Renal cortical epithelial cell (primary cell): ENCODE data around the gene KIAA1958. TPM values are rescaled to one million over a fixed set of nuclear protein-coding genes. Genes with fewer than 3 reads are reported as not detected.
A peak's percentile ranks its signal among the peaks of the same experiment; 100 is the strongest.
"Not testable (repeated sequence)": the region's sequence is repeated elsewhere in the genome, so short reads cannot be mapped to it uniquely, and the experiment has no call there.

ENCODE experiments used
- DNase-seq: peaks from one replicate; pipeline ENCODE4 v3.0.0-alpha.2; 2011; ENCODE audit warnings: low read depth
- total RNA-seq: library from RNA; depleted of rRNA; stranded (reverse); fragments of >200 nt; gene quantifications from 2 replicates; pipeline ENCODE4 v1.2.3, GENCODE V29; 2014

Gene KIAA1958
- total RNA-seq, 1 donor from 2014 or later = 21.8 TPM

DNA sequence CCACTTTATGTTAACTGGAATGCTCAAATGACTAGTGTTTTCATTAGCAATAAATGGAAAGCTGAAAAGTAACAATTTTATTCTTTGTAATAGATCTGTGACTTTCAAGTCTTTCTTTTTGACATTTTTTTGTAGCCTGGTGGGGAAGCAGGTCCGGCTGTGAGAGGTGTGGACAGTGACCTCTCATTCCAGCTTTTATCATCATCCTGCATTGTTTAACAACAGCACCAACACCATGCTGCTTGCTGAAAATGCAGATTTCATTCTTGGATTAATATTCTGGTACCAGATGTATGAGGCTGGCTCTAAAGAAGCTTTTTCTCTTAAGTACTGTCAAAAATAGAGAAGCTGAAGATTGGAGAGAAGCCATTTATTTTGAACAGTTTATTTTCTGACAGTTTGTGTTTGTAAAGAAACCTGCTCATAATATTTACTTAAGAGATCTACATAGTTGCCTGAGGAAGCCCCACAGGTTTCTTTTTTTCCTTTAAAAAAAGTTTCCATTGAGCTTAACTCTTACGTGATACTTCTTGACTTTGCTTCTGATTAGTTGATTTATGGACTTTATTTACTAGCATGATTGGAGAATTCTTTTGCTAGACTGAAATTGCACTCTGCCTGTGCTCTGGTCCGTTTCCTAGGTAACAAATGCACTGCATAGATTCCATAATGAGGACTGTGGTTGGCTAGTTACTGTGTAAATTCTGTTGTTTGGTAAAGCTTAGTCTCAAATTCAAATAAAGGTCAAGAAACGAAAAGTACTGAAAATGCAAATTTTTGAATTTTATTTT lies 3.4 kb downstream of the KIAA1958 start:
- peak; percentile 34 for DNase-seq

DNA sequence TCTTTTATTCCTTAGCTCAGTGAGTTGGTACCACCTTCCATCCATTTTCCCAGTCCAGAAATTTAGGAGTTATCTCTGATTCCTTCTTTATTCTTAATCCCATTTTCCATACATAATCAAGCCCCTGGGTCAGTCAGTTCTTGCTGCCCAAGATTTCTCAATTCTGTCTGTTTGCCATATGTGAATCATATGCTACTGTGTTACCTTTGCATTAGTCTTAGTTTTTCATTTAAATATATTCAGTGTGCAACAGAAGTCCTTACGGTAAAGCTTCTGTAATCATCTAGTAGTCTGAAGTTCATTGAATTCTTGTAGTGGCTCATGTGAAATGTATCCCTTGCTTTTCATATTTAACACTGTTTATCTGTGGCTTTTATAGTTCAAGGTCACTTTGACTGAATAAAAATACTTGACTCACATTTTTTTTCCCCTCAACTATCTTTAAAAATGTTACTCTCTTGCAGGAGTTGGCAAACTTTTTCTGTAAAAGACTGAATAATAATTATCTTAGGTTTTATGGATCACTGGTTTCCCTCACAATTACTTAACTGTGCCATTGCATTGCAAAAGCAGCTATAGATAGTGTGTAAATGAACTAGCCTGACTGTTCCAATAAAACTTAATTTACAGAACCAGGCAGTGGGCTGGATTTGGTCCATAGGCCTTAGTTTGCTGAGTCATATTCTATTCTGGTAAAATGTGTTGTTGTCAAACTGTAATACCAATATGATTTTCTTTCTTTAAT lies 6.9 kb downstream of the KIAA1958 start:
- peak; percentile 86 for DNase-seq

- no peak for DNase-seq
Observed at GRCh38 chr9:112494153-112494552, 7.5 kb downstream of the KIAA1958 start.

DNA sequence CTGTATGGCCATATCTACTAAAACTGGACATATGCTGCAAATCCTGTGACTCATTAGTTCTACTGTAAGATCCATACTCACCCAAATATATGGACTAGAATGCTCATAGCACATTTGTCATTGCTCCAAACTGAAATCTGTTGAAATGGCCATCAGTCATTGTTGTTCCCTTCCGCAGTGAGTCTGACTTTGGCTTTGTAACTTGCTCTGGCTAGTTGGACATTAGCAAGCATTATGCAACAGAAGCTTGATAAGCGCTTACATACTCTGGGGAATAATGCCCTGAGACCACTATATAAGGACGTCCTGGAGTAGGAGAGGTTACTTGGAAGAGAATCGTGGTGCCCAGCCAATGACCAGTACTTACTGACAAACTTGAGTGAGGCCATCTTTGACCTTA lies 9.0 kb downstream of the KIAA1958 start:
- no peak for DNase-seq

DNA sequence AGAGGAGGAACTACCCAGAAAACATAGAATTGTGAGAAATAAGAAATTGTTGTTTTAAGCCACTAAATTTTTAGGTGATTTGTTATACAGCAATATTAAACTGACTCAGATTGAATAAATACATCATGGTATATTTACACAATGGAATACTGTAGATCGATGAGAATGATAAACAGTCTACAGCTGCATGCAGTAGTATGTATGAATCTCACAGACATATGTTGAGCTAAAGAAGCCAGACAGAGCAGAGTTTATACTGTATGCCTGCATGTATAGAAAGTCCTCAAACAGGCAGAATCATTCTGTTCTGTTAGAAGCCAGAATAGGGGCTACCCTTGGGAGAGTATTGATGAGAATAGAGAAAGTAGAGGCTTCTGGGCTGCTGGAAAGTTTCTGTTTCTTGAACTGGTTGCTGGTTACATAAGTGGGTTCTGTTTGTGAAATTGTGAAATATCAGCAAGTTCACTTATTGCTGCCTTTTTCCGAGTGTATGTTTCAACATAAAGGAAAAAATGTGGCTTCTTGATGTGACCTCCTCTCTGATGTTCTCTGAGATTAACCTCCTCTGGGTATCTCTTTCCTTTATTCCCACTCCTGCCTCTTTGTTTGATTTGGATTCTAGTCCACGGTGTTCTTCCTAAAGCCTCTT lies 9.6 kb downstream of the KIAA1958 start:
- DNase-seq = no peak

GRCh38 chr9:112500842-112501241 lies 14.2 kb downstream of the KIAA1958 start:
- DNase-seq = no peak

DNA sequence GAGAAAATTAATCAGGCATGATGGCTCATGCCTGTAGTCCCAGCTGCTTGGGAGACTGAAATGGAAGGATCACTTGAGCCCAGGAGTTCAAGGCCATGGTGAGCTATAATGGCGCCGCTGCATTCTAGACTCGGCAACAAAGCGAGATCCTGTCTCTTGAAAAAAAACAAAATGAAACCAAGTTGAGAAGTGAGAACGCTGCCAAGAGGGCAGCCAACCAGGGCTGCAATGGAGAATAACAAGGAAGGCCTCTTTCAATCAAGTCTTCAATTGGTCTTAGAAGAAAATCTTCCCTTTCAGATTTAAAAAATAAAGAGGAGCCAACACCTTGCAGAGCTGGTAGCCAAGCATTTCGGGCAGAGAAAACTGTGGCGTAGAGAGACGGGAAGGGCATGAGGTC lies 14.7 kb downstream of the KIAA1958 start:
- DNase-seq = no peak

GRCh38 chr9:112502175-112502946 lies 15.7 kb downstream of the KIAA1958 start:
- no peak for DNase-seq

GRCh38 chr9:112503170-112503569 lies 16.5 kb downstream of the KIAA1958 start:
- DNase-seq = no peak

DNA sequence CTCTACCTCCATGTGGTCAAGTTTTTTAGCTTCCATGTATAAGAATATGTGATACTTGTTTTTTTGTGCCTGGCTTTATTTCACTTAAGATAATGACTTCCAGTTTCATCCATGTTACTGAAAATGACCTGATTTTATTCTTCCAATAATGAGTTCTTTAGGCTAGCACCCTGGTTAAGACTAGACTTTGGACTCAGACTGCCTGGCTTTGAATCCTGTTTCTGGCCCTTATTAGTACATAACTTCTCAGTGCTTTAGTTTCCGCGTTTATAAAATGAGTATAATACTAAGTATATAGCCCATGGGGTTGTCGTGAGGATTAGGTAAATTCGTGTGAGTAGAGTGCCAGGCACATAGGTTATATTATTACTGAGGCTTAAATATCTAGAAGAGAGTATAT lies 18.5 kb downstream of the KIAA1958 start:
- no peak for DNase-seq

DNA sequence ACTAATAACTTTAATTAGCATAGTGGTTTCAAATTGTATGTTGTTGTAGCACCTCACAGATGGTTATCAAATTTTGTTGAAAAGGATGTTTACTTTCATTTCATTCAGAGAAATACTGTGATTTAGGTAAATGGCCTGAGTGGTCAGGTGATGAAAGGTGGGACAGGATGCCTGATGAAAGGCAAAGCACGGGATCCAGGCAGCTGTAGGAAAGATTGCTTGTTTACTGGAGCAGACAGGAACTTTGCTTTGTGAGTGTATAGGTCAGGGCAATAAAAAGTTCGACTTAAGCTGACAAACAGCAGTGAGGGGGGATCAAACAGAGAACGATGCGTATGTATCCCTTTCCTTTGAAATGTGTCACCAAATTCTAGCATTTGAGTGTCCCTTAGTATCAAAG lies 19.0 kb downstream of the KIAA1958 start:
- DNase-seq = peak; percentile 54

GRCh38 chr9:112506571-112506970 lies 19.9 kb downstream of the KIAA1958 start:
- no peak for DNase-seq

DNA sequence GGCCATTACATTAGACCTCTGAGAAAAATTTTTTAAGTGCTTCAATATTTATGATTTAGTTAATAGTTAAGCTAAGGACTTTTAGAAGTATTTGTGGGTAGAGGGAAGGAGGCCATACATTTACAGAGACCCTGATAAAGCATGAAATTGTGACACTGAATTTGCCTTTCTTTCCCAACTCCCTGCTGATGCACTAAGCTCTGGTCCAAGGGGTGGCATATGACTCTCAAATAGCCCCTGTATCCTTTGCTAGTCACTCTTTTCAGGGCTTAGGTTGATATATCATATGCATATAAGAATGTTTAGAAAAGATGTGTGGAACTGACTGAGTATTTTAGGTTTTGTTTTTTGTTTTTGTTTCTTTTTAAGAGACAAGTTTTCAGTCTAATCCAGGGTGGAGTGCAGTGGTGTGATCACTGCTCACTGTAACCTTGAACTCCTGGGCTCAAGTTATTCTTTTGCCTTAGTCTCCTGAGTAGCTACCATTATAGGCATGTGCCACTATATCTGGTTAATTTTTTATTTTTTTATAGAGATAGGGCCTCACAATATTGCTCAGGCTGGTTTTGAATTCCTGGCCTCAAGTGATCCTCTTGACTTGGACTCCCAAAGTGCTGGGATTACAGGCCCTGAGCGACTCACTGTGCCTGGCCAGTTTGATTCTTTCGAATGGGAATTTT lies 20.5 kb downstream of the KIAA1958 start:
- no peak for DNase-seq

- DNase-seq = no peak
Observed at GRCh38 chr9:112508377-112508776, 21.8 kb downstream of the KIAA1958 start.

- not testable (repeated sequence) for DNase-seq
Observed at GRCh38 chr9:112512377-112512776, 25.8 kb downstream of the KIAA1958 start.

- no peak for DNase-seq
Observed at GRCh38 chr9:112516769-112517168, 30.1 kb downstream of the KIAA1958 start.

DNA sequence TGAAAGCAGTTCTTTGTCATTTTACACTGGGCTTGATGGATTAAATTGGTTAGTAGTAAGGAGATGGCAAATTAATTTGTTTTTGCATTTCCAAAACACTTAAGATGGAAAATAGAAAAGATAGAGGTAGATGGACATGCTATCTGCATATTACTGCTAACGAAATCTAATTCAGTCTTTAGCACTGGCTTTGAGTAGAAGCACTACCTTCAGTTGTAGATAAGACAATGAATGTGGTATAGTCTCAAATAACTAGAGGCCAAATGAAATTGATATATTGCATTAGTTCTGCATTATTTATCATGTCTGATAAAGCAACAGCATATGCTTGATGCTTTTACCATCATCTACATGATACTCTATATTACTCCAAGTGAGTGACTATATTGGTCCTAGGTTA lies 33.4 kb downstream of the KIAA1958 start:
- DNase-seq = no peak

- DNase-seq = no peak
Observed at GRCh38 chr9:112520656-112521055, 34.0 kb downstream of the KIAA1958 start.

- DNase-seq = no peak
Observed at GRCh38 chr9:112526973-112527372, 40.3 kb downstream of the KIAA1958 start.

- peak; percentile 51 for DNase-seq
Observed at GRCh38 chr9:112527959-112528358, 41.3 kb downstream of the KIAA1958 start.

GRCh38 chr9:112529316-112529715 lies 42.7 kb downstream of the KIAA1958 start:
- no peak for DNase-seq
